Muscle of back (tissue), 11 donors: ENCODE results near the gene PEX26. TPM values are rescaled to one million over a fixed set of nuclear protein-coding genes. Genes with fewer than 3 reads are reported as not detected.
"Not testable (repeated sequence)": the region's sequence is repeated elsewhere in the genome, so short reads cannot be mapped to it uniquely, and the experiment has no call there.

Experiments used
- DNase-seq, 3 donors: peaks; one replicate each; pipeline versions ENCODE4 v3.0.0 to v3.0.0-alpha.2; 2013
- polyA plus RNA-seq, 10 donors: library from polyadenylated mRNA; unstranded; fragments of 120-200 nt; gene quantifications; one replicate each; pipeline ENCODE4 v1.2.1, GENCODE V29; 2013; ENCODE audit not compliant: insufficient read length in 10 of 10

The PEX26 gene
- polyA plus RNA-seq, 10 donors = 14.4 to 18.3 (median 16.5) TPM

- DNase-seq = no peak
Measured at GRCh38 chr22:18070556-18071306, 7.1 kb upstream of the PEX26 start.

GRCh38 chr22:18071307-18071967, 6.4 kb upstream of the PEX26 start:
- DNase-seq = not testable (repeated sequence)

GRCh38 chr22:18071968-18072310, 5.9 kb upstream of the PEX26 start:
- DNase-seq = no peak

- DNase-seq = no peak
Measured at GRCh38 chr22:18073467-18073866, 4.3 kb upstream of the PEX26 start.

- DNase-seq = not testable (repeated sequence)
Measured at GRCh38 chr22:18073927-18074326, 3.9 kb upstream of the PEX26 start.

- no peak for DNase-seq
Measured at GRCh38 chr22:18075101-18075719, 2.6 kb upstream of the PEX26 start.

GRCh38 chr22:18075720-18076497, 1.9 kb upstream of the PEX26 start:
- peak; percentile 91 to 95 (median 92) for DNase-seq

- DNase-seq = no peak
Measured at GRCh38 chr22:18077087-18077638, 627 bp upstream of the PEX26 start.

GRCh38 chr22:18078329-18079041, 695 bp downstream of the PEX26 start:
- no peak for DNase-seq

- DNase-seq = no peak
Measured at GRCh38 chr22:18079706-18080233, 2.0 kb downstream of the PEX26 start.

- no peak for DNase-seq
Measured at GRCh38 chr22:18081416-18081815, 3.6 kb downstream of the PEX26 start.

GRCh38 chr22:18082467-18082866, 4.7 kb downstream of the PEX26 start:
- DNase-seq = no peak

- no peak for DNase-seq
Measured at GRCh38 chr22:18083406-18083805, 5.6 kb downstream of the PEX26 start.

- no peak for DNase-seq
Measured at GRCh38 chr22:18085188-18085587, 7.4 kb downstream of the PEX26 start.

GRCh38 chr22:18087350-18087855, 9.6 kb downstream of the PEX26 start:
- no peak for DNase-seq

- DNase-seq = no peak
Measured at GRCh38 chr22:18088825-18089568, 11.2 kb downstream of the PEX26 start.

GRCh38 chr22:18090286-18090685, 12.5 kb downstream of the PEX26 start:
- no peak for DNase-seq

- no peak for DNase-seq
Measured at GRCh38 chr22:18091478-18091877, 13.7 kb downstream of the PEX26 start.

GRCh38 chr22:18091916-18092526, 14.2 kb downstream of the PEX26 start:
- DNase-seq = peak in 2 of 3 donors; percentile 53 to 71

- no peak for DNase-seq
Measured at GRCh38 chr22:18093661-18094060, 15.9 kb downstream of the PEX26 start.
